Bronchial epithelial cell (primary cell): ENCODE data around the gene NAA10. TPM values are rescaled to one million over a fixed set of nuclear protein-coding genes. Genes with fewer than 3 reads are reported as not detected.

Experiments
- DNase-seq: peaks from one replicate; pipeline ENCODE4 v3.0.0-alpha.2; 2010; ENCODE audit warnings: low read depth
- FAIRE-seq: peaks from 2 replicates; lab custom pipeline; 2011; peaks lifted over from hg19 to GRCh38; lab: Jason Lieb, UNC
- H3K27me3 ChIP-seq: 2 replicates; pipeline ENCODE4 v1.5.1; 2011; ENCODE audit warnings: low read length; ENCODE audit not compliant: control insufficient read depth, insufficient read depth
- H3K36me3 ChIP-seq: 2 replicates; pipeline ENCODE4 v1.5.1; 2011; ENCODE audit warnings: low read length; ENCODE audit not compliant: control insufficient read depth, insufficient read depth
- H3K4me3 ChIP-seq: 2 replicates; pipeline ENCODE4 v1.5.1; 2011; ENCODE audit warnings: mild to moderate bottlenecking, low read depth, low read length, control low read depth
- CTCF ChIP-seq: IDR thresholded peaks from 2 replicates; pipeline ENCODE4 v1.5.1; 2011; ENCODE audit warnings: mild to moderate bottlenecking, moderate library complexity, low read length, control low read depth, inconsistent platforms; ENCODE audit not compliant: insufficient read depth, severe bottlenecking
- total RNA-seq: library from RNA; depleted of rRNA; stranded (reverse); fragments of >200 nt; gene quantifications from 2 replicates; pipeline ENCODE4 v1.2.1, GENCODE V29; 2014

Gene NAA10
- total RNA-seq, 1 donor from 2014 or later: 56.9 TPM

DNA sequence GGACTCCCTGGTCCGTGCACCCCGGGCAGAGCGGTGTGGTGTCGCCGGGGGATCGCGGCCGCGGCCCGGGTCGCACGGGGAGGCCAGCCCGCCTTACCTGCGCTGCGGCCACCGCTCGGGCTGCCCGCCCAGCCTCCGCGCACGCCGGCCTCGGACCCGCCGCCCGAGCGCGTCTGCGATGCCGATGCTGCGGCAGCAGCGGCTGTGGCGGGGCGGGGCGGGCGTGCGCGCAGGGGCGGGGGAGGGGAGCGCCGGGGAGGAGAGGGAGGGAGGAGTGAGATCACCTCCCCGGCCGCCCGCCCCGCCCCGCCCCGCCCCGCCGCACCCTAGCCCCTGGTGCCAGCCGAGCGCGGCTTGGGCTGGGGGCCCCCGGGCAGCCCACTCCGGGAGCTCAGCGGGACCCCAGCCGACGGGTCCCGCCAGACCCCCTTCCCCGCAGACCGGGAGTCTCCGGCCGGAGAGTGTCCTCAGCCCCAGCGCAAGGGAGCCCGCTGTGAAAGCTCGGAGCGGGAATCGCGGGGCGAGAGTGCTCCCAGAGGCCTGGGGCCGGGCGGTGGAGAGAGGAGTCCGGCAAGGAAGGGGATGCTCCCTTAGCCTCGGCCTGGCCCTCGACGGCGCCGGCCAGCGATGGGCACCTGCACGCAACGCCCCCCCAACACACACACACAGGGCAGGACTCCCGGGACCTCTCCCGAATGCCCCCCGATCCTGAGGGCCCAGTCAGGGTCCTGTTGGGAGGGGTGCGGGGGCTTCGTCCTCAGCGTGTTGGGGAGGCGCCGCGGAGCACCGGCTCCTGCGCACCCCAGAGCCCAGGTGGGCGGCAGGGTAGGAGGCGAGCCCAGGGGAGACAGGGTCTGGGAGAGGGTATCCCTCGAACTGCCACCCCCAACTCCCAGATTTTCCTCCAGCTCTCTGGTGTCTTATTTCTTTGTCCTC, 48.6 kb downstream of the NAA10 start, which contains the start of gene L1CAM:
TSS of gene L1CAM (minus strand) at position 206 of the 936 bp plus-strand sequence. CDS start 10,337 bp downstream, outside the sequence.
- peaks cover 6% of the 10 kb centered on the region for H3K27me3 ChIP-seq
- H3K36me3 ChIP-seq: no peaks in the 10 kb centered on the region
- FAIRE-seq (no peak), DNase-seq (no peak)
- TF ChIP-seq CTCF: no peak
- peak within 1 kb of the TSS; percentile 1 for H3K4me3 ChIP-seq

DNA sequence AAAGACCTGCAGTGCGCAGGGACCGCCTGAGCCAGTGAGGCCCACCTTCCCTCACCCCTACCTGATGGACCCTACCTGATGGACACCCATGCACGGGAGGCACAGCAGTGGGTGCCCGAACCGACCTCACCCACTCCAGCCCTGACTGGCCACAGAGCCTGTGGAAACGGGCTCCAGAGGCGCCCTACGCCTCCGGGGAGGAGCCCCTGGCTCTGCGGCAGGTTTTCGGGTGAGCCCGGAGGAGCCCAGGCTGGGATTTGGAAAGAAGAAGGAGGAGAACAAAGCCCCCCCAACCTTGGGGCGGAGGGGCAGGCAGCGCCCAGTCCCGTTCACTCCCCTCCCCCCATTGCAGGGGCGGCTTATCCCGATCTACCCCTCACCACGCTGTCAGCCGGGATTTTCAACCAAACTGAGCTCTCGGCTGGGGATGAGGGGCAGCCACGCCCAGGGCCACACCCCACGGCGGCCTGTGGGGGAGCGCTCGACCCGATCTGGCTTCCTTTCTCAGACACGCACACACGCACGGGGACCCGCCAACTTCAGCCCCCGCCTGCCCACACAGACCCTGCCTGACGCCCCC, 49.5 kb downstream of the NAA10 start:
- TF ChIP-seq CTCF: no peak
- Histone ChIP-seq H3K4me3 (peak overlapping the region; percentile 1), H3K27me3 (peaks cover 6% of the 10 kb centered on the region), H3K36me3 (no peaks in the 10 kb centered on the region)
- DNase-seq (no peak), FAIRE-seq (no peak)

DNA sequence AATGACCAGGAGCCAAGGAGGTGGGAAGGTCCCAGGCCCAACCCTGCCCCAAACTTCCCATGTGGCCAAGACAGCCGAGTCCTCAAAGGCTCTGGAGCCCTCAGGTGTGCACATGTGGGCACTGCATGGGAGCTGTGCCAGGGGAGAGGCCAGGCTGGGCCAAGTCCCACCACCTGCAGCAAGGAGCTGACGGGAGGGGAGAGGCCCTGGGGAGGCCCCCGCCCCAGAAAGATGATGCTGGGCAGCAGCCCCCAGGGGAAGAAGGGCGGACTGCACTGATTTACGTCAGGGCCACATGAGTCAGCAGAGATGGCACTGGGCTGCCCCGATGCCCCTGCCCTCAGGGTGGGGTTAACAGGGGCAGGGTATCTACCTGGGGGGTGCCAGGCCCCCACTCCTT, 50.2 kb downstream of the NAA10 start:
- peaks cover 6% of the 10 kb centered on the region for H3K27me3 ChIP-seq
- DNase-seq (peak; percentile 9), FAIRE-seq (no peak)
- H3K36me3 ChIP-seq: no peaks in the 10 kb centered on the region
- H3K4me3 ChIP-seq: no peak overlapping the region
- peak; percentile 33 for TF ChIP-seq CTCF

DNA sequence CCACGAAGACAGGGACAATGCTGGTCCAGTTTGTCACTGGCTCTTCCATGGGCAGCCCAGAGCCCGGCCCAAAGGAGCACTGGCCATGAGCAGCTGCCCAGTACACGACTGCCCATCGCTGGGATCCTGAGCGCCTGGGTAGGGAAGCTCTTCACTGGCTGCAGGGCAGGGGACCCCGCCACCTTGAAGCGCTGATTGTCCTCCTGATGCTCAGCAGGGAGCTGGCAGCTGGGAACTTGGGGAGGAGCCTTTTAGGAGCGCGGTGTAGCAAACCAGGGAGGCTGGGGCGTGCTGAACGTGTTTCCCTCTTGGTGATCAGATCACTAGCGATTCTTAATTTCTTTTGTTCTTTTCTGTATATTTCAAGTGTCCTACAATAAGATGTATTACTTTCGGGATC, 50.7 kb downstream of the NAA10 start:
- no peak for DNase-seq
- Histone ChIP-seq H3K4me3 (no peak overlapping the region), H3K27me3 (peaks cover 6% of the 10 kb centered on the region), H3K36me3 (no peaks in the 10 kb centered on the region)
- FAIRE-seq: no peak
- no peak for TF ChIP-seq CTCF

GRCh38 chrX:153883163-153883843, 51.5 kb downstream of the NAA10 start:
- Histone ChIP-seq H3K27me3 (peaks cover 6% of the 10 kb centered on the region), H3K4me3 (no peak overlapping the region), H3K36me3 (no peaks in the 10 kb centered on the region)
- TF ChIP-seq CTCF: no peak
- FAIRE-seq (no peak), DNase-seq (no peak)
